ENCODE data around the gene B2M.
"Not testable (repeated sequence)": the region's sequence is repeated elsewhere in the genome, so short reads cannot be mapped to it uniquely, and the experiment has no call there.

Gene B2M

GRCh38 chr15:44719293-44719999 lies 8.1 kb downstream of the B2M start:
- in situ Hi-C loops (cut with MboI; ENCODE audit: low pct_unique_long_range_greater_than_20kb, low sequenced_read_pairs), result no loop called here
- DNase-seq, result peak; percentile 46

- in situ Hi-C loops (cut with MboI; ENCODE audit: low pct_unique_long_range_greater_than_20kb, low sequenced_read_pairs); DNase-seq: not testable (repeated sequence)
These were observed 8.7 kb downstream of the B2M start for GRCh38 chr15:44720000-44720435.

- no peak for DNase-seq
- in situ Hi-C loops (cut with MboI; ENCODE audit: low pct_unique_long_range_greater_than_20kb, low sequenced_read_pairs), result no loop called here
These were observed 9.3 kb downstream of the B2M start for GRCh38 chr15:44720460-44721176.

- DNase-seq, result no peak
- in situ Hi-C loops (cut with MboI; ENCODE audit: low pct_unique_long_range_greater_than_20kb, low sequenced_read_pairs), result no loop called here
These were observed 10.7 kb downstream of the B2M start for GRCh38 chr15:44722011-44722410.

GRCh38 chr15:44726136-44726535 lies 14.8 kb downstream of the B2M start:
- no peak for DNase-seq
- in situ Hi-C loops (cut with MboI; ENCODE audit: low pct_unique_long_range_greater_than_20kb, low sequenced_read_pairs), result loop anchor here (25.0 kb wide), 1 partner anchor 139 kb away; no protein-coding TSS in a partner anchor

GRCh38 chr15:44726568-44727484 lies 15.5 kb downstream of the B2M start:
- peak; percentile 92 for DNase-seq
- in situ Hi-C loops (cut with MboI; ENCODE audit: low pct_unique_long_range_greater_than_20kb, low sequenced_read_pairs), result loop anchor here (25.0 kb wide), 1 partner anchor 140 kb away; no protein-coding TSS in a partner anchor

- in situ Hi-C loops (cut with MboI; ENCODE audit: low pct_unique_long_range_greater_than_20kb, low sequenced_read_pairs), result loop anchor here (25.0 kb wide), 1 partner anchor 140 kb away; no protein-coding TSS in a partner anchor
- DNase-seq, result no peak
These were observed 16.3 kb downstream of the B2M start for GRCh38 chr15:44727485-44728231.

GRCh38 chr15:44728232-44728575 lies 16.9 kb downstream of the B2M start:
- in situ Hi-C loops (cut with MboI; ENCODE audit: low pct_unique_long_range_greater_than_20kb, low sequenced_read_pairs), result loop anchor here (25.0 kb wide), 1 partner anchor 141 kb away; no protein-coding TSS in a partner anchor
- DNase-seq, result not testable (repeated sequence)

- in situ Hi-C loops (cut with MboI; ENCODE audit: low pct_unique_long_range_greater_than_20kb, low sequenced_read_pairs), result loop anchor here (25.0 kb wide), 1 partner anchor 141 kb away; no protein-coding TSS in a partner anchor
These were observed 17.5 kb downstream of the B2M start for GRCh38 chr15:44728576-44729407.

GRCh38 chr15:44729408-44730127 lies 18.3 kb downstream of the B2M start:
- DNase-seq, result no peak
- in situ Hi-C loops (cut with MboI; ENCODE audit: low pct_unique_long_range_greater_than_20kb, low sequenced_read_pairs), result loop anchor here (25.0 kb wide), 1 partner anchor 142 kb away; no protein-coding TSS in a partner anchor

More at GRCh38 chr15:44728576-44729407, 17.5 kb downstream of the B2M start:
- peak; percentile 99 for DNase-seq

GRCh38 chr15:44734839-44735481 lies 23.6 kb downstream of the B2M start:
- in situ Hi-C loops (cut with MboI; ENCODE audit: low pct_unique_long_range_greater_than_20kb, low sequenced_read_pairs), result loop anchor here (25.0 kb wide), 1 partner anchor 148 kb away; no protein-coding TSS in a partner anchor
- no peak for DNase-seq

- in situ Hi-C loops (cut with MboI; ENCODE audit: low pct_unique_long_range_greater_than_20kb, low sequenced_read_pairs), result loop anchor here (25.0 kb wide), 1 partner anchor 148 kb away; no protein-coding TSS in a partner anchor
- DNase-seq, result peak; percentile 70
These were observed 24.3 kb downstream of the B2M start for GRCh38 chr15:44735482-44736180.

- in situ Hi-C loops (cut with MboI; ENCODE audit: low pct_unique_long_range_greater_than_20kb, low sequenced_read_pairs), result loop anchor here (25.0 kb wide), 1 partner anchor 149 kb away; no protein-coding TSS in a partner anchor
These were observed 25.0 kb downstream of the B2M start, which contains the start of gene TRIM69 for GRCh38 chr15:44736181-44736765. TSS of gene TRIM69 (plus strand) at chr15:44736528. CDS start at chr15:44736705, 177 bp downstream.

GRCh38 chr15:44738340-44738984 lies 27.1 kb downstream of the B2M start:
- peak; percentile 88 for DNase-seq
- in situ Hi-C loops (cut with MboI; ENCODE audit: low pct_unique_long_range_greater_than_20kb, low sequenced_read_pairs), result loop anchor here (25.0 kb wide), 1 partner anchor 151 kb away; no protein-coding TSS in a partner anchor

More at GRCh38 chr15:44736181-44736765, 25.0 kb downstream of the B2M start, which contains the start of gene TRIM69:
- no peak for DNase-seq

Data from KBM-7 (cell line).